Hematopoietic multipotent progenitor cell treated with erythropoietin and hydrocortisone succinate and interleukin-3 and kit ligand, for 8 days (in vitro differentiated cells): Measurements from ENCODE around the gene SPATA12.

ENCODE experiments used
- DNase-seq: peaks from one replicate; pipeline ENCODE4 v3.0.0-alpha.2; 2015

Gene SPATA12

DNA sequence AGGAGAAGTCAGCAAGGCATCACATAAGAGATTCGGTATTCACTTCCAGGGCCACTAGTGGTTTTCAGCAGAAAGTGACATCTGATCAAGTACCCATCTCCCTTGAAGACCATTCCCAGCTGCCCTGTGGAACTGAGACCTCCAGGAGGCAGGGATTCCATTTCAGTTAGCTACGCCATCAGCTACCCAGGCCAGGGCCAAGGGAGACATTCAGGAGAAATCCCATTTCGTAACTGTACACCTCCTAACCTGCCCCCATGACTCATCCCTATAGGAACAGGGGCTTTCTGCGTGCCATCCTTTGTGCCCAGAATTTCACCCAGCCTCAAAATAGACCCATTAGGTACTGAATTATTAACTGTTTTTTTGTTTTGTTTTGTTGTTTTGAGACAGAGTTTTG, 24.7 kb downstream of the SPATA12 start:
- DNase-seq, result no peak

DNA sequence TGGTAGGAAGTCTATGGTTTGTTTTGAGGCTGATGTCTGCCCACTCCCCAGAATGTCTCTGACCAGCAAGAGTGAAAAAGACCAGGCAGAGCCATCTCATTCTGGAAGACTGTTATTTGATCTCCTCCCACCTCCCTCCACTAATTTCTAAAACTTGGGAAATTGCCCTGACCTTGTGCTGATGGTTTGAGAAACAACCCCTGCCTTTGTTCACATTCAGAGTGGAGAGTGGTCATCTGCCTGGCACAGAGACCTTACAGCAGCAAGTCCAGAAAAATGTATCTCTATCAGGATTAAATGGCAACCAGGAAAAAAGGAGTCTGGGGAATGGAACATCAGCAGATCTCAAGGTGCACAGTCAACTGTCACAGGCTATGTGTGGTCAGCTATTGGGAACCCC, 25.7 kb downstream of the SPATA12 start:
- no peak for DNase-seq

DNA sequence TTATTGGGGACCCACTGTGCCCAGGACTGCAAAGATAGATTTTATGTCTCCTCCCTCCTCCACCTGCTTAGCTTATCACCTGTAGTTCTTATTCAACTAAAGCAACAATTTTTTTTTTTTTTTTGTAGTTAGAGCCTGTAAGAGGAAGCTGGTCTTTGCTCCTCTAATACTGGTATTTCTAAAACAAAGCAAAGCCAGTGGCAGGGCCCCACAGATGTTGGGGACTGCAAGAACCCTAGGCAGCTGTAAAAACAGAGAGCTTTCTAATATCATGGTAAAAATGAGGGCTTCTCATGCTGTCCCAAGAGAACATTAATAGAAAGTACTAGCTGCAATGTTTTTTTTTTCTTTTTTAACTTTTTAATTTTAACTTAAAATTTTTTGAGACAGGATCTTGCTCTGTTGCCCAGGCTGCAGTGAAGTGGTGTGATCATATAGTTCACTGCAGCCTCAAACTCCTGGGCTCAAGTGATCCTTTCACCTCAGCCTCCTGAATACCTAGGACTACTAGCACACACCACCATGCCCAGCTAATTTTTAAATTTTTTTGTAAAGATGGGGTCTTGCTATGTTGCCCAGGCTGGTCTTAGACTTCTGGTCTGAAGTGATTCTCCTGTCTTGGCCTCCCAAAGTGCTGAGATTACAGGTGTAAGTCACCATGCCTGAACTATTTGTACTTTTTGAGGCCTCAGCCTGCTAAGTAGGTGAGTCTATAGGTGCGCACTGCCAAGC, 27.1 kb downstream of the SPATA12 start:
- DNase-seq, result no peak

DNA sequence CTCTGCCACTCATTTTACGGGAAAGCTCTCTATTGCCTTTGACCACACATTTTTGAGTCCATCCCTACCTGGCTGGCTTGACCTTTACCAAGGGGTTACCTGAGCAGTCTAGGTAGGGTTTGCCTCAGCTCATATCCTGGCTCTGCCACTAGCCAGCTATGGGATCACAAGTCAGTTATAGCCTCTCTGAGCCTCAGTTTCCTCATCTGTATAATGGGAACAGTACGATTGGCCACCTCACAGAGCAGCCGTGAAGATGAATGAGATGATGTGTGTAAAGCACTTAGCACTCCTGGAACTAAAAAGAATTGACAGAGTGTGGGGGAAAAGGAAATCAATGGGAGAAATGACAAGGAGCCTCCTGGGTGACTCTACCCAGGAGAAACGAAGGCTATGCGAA, 28.0 kb downstream of the SPATA12 start:
- DNase-seq, result no peak

DNA sequence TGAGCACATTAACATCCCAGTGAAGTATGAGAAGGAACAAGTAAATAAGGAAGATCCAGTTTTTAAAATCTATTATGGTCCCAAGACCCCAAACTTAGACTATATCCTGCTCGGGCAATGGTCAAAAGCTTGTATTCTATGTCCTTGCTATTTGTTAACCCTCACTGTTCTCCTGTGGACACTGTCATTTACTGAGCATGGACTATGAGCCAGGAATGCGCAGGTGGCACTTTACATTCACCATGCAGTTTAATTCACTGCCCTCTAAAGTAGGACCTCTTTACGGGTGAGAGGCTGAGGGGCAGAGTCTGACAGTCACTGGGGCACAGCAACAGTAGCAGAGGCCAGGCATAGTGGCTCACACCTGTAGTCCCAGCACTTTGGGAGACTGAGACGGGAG, 28.6 kb downstream of the SPATA12 start:
- DNase-seq, result no peak

DNA sequence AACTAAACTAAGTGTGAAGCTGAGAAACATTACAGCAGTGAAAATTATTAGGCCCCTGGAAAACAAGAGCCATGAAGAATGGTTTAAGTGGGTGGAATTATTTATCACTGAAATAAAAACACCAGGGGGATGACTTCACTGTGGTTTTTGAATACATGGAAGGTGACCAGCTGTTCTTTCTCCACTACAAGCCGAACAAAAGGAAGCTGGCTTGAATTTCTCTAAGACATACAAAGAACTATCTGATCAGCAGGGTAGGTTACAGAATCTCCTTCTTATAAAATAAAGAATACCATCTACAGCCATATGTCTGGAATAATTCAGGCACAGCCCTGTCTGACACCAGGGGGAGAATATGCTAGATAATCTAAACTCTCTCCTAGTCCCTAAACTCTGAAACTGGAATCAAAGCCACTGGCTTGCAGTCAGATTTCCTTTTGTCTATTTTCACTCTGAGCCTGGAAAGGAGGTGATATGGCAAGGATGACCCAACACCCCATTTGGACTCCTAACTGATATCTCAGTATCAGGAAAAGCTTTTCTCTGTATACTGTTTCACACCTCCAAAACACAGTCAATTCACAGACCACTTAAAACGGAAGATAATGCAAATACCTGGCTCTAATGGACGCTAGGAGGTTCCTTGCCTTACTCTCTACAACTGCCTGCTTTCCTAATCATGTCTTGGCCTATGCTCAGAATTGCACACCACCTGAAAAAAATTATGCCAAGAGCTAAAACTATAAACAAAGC, 31.2 kb downstream of the SPATA12 start:
- DNase-seq, result no peak

DNA sequence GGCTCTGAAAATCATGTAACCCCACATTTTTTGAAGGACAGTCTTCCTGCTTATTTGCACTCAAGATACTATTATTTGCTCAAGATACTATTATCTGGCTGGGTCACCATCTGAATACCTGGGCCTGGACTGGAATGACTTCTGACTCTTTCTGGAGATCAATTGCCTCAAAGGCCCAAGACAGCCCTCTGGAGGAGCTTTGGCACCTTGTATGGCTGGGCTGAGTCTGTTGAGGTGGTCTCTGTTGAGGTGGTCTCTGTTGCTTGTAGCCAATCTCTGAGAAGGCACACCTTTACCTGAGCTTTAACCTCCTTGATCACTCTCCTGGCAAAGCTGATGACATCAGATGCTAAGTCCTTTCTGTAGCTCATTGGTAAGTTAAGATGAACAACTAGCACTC, 33.0 kb downstream of the SPATA12 start:
- no peak for DNase-seq

DNA sequence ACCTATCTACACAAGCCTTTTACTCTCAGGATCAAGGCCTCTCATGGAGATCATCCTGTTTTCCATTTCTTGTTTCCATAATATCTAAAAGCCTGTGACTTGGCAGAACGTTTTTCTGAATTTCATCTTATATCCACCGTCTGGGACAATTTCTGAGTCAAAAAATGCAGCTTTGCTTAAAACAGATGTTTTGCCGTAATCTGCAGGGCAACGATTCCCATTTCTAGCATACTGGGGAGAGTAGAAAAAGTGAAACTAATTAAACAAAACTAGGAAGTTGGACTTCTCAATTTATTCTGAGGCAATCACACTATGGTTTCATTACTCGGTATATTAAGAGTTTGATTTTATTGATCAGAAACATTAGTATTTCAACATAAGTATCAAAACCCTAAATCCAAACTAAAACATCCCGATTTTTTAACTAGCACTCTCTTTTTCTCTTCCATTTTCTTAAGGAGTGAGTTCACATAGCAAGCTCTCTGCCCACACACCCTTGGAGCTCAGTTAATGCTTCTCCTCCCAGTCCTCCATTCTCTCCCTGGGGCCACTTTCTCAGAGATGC, 33.6 kb downstream of the SPATA12 start:
- no peak for DNase-seq

DNA sequence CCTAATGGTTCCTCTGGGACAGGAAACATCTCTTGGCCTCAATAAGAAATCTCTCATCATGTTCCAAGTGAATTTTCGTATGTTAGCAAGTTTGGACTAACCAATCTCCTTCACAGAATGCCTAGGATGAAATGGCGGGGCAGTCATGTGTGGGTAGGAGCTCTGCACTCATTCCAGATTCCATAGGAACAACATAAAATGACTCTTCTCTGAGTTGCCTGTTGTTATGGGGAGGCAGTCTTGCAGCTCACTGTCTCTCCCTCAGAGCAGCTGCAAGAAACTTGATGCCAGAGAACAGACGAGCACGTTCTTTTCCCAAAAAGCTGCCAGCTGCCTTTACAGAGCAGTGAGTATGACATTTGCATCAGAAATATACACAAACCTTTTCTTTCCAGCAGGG, 34.1 kb downstream of the SPATA12 start:
- DNase-seq, result no peak

DNA sequence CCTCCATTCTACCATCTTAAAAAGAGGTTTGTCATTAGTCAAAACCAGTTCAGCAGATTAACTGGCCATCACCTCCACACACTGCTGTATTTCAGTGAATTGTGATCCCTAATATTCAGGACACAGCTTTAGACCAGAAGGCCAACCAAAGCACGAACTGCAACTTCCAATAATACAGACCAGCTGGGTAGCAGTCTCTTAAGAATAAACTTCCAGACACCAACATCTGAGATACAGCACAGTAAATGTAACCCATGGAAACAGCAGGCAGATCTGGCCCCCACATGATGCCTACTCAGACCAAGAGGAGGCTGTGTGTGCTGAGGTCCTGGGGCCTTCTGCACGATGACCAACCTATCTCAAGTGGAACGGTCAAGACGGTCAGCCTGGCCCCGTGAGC, 34.9 kb downstream of the SPATA12 start:
- DNase-seq, result no peak

DNA sequence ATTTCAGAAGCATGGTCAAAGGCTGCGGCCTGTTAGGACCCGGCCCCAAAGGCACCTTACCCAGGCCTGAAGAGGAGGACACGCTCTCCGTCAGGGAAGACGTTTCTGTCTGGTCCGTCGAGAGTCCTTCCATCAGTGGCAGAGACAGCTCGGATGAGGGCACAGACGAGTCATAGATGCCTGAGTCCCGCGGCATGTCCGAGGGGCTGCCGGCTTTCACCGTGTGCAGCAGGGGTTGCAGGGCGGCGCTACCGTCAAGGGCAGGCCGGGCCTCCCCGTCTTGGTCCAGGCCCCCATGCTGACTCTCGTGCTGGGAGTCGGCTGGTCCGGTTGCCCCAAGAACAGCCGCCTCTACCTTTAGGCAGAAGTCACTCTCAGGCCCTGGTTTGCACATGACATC, 37.1 kb downstream of the SPATA12 start:
- no peak for DNase-seq

DNA sequence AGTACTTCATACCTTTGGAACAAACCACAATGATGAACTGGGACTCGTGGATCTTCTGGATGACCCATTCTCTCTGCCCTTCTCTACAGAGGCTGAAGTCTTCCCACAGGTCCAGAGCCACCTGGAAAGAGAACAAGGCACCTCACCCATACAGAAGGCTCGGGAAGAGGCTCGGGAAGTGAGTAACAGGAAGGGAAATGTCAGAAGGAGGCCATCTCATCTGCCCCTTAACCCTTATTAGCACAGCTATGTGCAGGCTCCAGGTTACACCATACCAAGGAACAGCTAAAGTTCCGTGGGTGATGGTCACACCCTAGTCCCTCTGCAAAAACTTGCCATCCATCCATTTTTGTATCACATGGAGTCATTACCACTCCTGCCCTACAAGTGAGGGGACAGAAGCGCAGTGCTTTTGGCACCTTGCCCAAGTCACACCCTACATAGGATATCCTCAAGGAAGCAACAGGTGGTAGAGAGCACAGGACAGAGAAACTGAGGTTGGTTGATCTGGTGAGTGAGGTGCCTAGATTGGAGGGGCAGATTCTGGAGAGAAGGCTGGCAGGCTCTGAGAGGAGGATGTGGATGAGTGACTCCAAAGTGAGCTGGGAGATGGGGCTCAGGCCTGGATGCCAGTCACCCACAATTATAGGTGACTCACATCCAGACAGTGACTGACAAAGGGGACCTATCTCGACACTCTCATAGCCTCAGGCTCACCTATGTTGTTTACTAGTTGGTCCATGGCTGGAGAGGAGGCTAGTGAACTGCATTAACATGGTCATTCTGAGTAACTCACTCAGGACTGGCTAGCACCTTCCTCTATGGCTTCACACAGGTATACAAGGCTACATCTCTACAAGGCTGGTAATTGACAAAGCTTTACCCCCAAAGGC, 38.2 kb downstream of the SPATA12 start:
- no peak for DNase-seq

DNA sequence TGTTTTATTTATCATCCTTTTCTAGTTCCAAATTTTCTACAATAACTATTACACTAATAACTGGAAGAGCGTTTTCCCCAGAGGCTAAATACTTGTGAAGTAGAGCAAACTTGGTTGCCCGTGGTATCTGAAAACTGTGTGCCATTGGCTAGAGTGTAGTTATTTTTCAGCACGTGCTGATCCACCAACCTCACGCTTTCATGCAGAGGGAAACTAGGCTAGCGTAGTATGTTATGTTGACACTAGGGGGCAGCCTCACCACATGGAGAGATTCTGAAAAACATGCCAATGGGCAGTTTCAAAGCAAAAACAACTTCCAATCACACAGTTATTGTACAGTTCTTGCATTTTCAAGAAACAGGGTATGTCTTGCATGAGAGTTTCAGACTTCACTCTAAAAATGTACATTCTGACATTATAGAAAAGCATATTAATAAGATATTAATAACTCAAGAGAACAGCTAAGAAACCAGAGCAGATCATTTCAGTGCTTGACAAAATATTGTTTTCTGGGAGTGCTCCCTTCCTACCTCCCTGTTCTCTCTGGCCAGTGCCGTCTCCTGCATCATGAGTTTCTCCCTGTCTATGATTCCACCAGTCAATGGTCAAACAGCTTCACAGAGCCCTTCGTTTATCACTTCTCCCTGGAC, 39.7 kb downstream of the SPATA12 start:
- DNase-seq, result peak; percentile 79

DNA sequence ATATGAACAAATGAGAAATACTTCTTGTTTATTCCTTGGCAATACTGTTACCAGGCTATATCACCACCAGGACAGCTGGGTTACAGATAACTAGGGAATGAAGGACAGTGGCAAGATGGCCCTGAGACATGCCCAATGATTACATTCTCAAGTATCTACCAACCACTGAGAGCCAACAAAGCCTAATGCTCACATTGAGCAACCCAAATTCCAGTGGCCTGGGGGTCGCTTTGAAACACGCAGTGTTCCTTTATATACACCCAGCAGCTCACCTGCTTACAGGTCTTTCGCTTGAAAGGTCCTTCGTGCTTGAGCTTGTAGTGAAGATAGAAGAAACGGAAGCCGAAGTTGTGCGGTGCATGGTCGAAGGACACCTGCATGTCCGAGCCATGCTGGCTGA, 45.1 kb downstream of the SPATA12 start:
- no peak for DNase-seq

DNA sequence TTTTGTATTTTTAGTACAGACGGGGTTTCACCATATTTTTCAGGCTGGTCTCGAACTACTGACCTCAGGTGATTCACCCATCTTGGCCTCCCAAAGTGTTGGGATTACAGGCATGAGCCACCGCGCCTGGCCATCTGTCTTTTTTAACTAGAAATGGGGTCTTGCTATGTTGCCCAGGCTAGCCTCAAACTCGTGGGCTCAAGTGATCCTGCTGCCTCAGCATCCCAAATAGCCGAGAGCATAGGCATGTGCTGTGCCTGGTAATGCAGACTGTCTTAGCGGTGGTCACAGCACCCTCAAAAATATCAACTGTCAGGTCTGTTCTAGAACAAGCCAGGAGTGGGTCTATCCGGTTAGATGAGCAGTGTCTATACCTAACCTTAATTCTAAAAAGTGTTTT, 48.2 kb downstream of the SPATA12 start:
- DNase-seq, result no peak

DNA sequence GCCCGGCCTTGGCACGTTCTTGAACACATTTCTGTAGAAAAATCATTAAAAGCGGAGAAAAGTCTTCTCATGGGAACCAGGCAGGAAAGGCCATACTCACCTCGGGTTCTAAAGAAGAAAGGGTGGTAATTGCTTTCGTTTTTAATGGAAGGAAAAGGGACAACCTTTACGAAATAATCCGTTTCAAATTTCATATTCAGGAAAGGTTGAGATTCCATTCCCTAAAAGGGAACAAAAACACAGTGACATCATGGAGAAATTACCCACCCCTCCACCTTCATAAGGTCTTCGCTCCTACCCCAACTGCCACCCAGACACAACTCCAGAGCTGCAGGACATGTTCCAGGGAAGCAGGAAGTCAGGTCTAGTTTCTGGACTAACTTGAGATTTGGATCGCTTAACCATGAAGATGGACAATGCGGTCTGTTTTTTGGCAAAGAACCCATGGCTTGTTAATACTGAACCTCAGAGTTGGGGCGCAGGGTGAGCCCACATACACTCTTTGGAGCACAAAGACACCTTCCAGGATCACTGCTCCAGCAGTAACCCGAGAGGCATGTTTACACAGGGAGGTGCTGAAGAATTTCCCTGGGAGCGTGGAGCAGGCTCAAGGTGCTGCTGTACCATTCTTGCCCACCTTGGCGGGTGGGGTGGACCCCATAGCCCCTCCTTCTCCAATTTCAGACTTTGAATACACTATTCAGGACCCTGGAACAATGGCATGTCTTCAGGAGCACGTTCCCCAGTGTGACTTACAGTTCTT, 49.2 kb downstream of the SPATA12 start:
- DNase-seq, result no peak

DNA sequence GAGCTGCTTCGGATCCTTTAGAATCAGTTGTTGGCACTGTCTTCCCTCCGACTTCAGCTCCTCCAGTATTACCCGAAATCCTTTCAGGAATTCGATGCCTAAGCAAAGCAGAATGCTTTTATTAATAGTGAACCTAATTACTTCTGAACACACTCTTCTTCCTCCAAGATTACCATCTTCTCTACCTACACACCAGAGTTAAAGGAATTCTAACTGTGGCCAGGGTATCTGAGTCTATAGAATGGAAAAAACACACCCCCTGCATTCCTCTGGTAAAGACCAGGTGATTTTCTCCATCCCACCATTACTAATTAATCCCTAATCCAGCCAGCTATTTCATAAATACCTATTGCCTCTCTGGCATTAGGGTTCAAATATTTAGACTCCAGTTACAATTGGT, 49.8 kb downstream of the SPATA12 start:
- no peak for DNase-seq

DNA sequence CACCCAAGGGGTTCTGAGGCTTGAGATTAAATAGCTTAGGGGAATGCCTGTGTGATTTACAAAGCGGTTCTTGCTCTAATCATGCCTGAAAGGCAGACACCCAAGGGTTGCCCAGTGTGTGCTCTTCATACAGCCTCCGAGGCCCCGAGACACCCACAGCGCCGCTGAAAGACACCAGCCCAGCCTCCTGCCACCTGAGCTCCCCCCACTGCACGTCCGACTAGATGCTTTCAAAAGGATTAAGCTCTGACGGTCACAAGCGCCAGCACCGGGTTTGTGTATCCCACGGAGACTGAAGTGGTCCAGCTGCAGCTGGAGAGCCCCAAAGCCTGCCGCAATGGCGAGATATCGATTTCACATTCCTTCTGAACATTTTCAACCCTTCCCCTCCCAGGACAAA, 50.3 kb downstream of the SPATA12 start:
- DNase-seq, result no peak

DNA sequence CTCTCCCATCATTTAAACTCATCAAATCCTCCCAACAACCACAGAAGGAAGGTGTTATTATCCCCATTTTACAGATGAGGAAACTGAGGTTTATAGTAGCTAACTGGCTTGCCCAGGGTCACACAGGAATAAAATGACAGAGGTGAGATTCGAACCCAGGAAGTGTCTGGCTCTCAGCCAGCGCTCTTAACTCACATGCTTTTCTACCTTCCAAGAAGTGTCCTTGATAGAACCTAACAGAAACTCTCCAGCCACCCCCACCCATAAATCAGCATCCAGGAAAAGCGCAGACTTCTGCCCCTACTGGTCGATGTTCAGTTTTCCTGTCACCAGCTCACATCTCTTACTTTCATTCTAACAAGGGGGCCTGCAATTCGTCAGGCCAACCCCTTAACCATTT, 51.7 kb downstream of the SPATA12 start:
- peak; percentile 4 for DNase-seq

DNA sequence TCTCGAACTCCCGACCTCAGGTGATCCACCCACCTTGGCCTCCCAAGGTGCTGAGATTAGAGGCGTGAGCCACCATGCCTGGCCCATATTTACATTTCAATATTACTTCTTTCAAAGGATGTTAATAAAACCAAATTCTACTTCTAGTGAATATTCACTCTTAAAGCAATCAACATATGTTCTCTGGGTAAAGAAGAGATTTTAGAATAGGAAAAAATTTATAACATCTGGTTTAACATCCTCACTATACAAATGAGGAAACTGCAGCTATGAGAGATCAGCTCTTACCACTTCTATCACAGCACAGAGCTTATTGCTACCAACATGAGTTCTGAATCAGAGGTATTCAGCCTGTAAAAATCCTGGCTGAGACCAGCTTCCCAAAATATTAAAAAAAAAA, 56.0 kb downstream of the SPATA12 start:
- no peak for DNase-seq

DNA sequence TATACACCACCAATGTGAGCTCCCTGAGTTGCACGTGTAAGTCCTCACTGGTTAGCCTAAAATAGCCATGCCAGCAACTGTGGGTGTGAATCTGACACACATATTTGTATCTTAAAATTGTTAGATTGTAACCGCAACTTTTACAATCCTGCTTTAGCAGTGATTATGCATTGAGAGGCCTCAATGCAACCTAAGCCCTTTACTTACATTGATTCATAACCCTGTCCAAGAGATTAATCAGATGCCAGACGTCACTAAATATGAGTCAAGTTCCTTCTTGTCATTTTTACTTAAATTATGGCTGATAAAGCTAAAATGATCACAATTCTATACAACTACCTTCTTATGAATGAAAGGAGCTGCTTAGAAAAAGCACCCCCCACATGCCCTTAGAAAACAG, 57.8 kb downstream of the SPATA12 start:
- DNase-seq, result no peak

DNA sequence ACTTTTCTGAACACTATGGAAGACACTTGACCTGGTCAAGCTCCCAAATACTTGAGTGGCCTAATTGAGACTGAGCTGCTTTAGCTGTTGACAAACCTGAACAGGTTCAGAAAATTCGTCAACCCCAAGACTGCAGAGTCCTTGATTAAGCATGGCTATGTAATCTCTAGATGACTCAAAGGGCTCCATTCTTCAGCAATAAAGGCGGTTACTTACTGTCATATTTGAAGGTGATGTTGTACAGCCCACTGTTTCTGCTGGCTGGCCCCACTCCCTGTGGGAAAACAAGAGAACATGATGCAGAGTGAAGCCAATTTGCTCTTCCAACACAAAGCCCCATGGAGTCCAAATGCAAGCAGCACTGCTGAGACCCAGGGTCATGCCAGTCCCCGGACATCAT, 59.6 kb downstream of the SPATA12 start:
- DNase-seq, result no peak
